SKM-1 (cell line): Measurements from ENCODE around the gene MAPK6.
"Not testable (repeated sequence)": the region's sequence is repeated elsewhere in the genome, so short reads cannot be mapped to it uniquely, and the experiment has no call there.

Experiments
- DNase-seq: peaks from one replicate; lab custom pipeline; 2025; ENCODE audit not compliant: unreplicated experiment; lab: John Stamatoyannopoulos, UW

Gene MAPK6

GRCh38 chr15:52080031-52080430, 61.0 kb downstream of the MAPK6 start:
- no peak for DNase-seq

- no peak for DNase-seq
Observed at GRCh38 chr15:52080706-52081392, 61.8 kb downstream of the MAPK6 start.

- DNase-seq, result peak; percentile 46
Observed at GRCh38 chr15:52082197-52083036, 63.4 kb downstream of the MAPK6 start.

GRCh38 chr15:52083037-52083359, 64.0 kb downstream of the MAPK6 start:
- not testable (repeated sequence) for DNase-seq

- no peak for DNase-seq
Observed at GRCh38 chr15:52083603-52084002, 64.6 kb downstream of the MAPK6 start.

GRCh38 chr15:52085299-52085698, 66.3 kb downstream of the MAPK6 start:
- DNase-seq, result no peak

GRCh38 chr15:52086011-52086786, 67.2 kb downstream of the MAPK6 start:
- DNase-seq, result no peak

- DNase-seq, result no peak
Observed at GRCh38 chr15:52090193-52090592, 71.2 kb downstream of the MAPK6 start.

GRCh38 chr15:52093167-52093538, 74.1 kb downstream of the MAPK6 start:
- no peak for DNase-seq

GRCh38 chr15:52093539-52094510, 74.8 kb downstream of the MAPK6 start:
- DNase-seq, result no peak

- no peak for DNase-seq
Observed at GRCh38 chr15:52094811-52095584, 76.0 kb downstream of the MAPK6 start.

GRCh38 chr15:52095597-52096262, 76.7 kb downstream of the MAPK6 start:
- no peak for DNase-seq

- not testable (repeated sequence) for DNase-seq
Observed at GRCh38 chr15:52096536-52096935, 77.5 kb downstream of the MAPK6 start.

GRCh38 chr15:52097180-52097579, 78.2 kb downstream of the MAPK6 start:
- DNase-seq, result no peak

GRCh38 chr15:52098323-52098722, 79.3 kb downstream of the MAPK6 start:
- DNase-seq, result no peak

GRCh38 chr15:52099651-52100272, 80.7 kb downstream of the MAPK6 start:
- no peak for DNase-seq

- DNase-seq, result peak; percentile 15
Observed at GRCh38 chr15:52100807-52101442, 81.9 kb downstream of the MAPK6 start.

GRCh38 chr15:52101542-52102323, 82.7 kb downstream of the MAPK6 start:
- peak; percentile 65 for DNase-seq
